Body of pancreas (tissue), 4 donors: ENCODE measurements around the gene TULP1. TPM values are rescaled to one million over a fixed set of nuclear protein-coding genes. Genes with fewer than 3 reads are reported as not detected.

Source experiments
- ATAC-seq: fragments of 150-250 bp; one replicate; pipeline ENCODE4 v1.9.1; 2016
- DNase-seq, 4 donors: peaks; one replicate each; pipeline ENCODE4 v3.0.0-alpha.2; 2019
- H3K27ac ChIP-seq, 4 donors: fragments of 200-600 bp; sonication (generic); 1 replicate in 3 of 4; 2 replicates in 1 of 4; pipeline versions ENCODE4 v1.5.1 to v1.6.1; 2016 to 2019; ENCODE audit warnings: mild to moderate bottlenecking in 1 of 4, mixed read lengths in 1 of 4, moderate library complexity in 1 of 4
- H3K27me3 ChIP-seq, 2 donors: fragments of 200-600 bp; sonication (generic); one replicate each; pipeline ENCODE4 v1.6.0; 2016; ENCODE audit warnings: mild to moderate bottlenecking in 1 of 2
- H3K36me3 ChIP-seq, 2 donors: fragments of 200-600 bp; sonication (generic); replicated peaks in 1 of 2; 2 replicates each; pipeline ENCODE4 v1.5.1; 2016; ENCODE audit warnings: low read depth in 2 of 2; ENCODE audit not compliant: insufficient read depth in 1 of 2
- H3K4me1 ChIP-seq: fragments of 200-600 bp; sonication (generic); one replicate; pipeline ENCODE4 v1.6.0; 2016
- H3K4me3 ChIP-seq, 2 donors: fragments of 200-600 bp; sonication (generic); 1 replicate in 1 of 2; 2 replicates in 1 of 2; pipeline ENCODE4 v1.5.1; 2016 to 2019
- H3K9me3 ChIP-seq, 3 donors: fragments of 200-600 bp; sonication (generic); 1 replicate in 2 of 3; 2 replicates in 1 of 3; pipeline ENCODE4 v1.5.1; 2016
- POLR2A ChIP-seq, 3 donors: fragments of 450-650 bp; IDR thresholded peaks; one replicate each; pipeline ENCODE4 v1.6.1; 2016; ENCODE audit warnings: antibody characterized with exemption in 3 of 3, mild to moderate bottlenecking in 2 of 3
- WGBS, 2 donors: methylation state at CpG; one replicate each; pipeline ENCODE4 v1.1.5; 2017; 5-methylcytosine and 5-hydroxymethylcytosine counted together
- intact Hi-C: fragments of 100-400 bp; cut with DNase I; formaldehyde crosslinking; loops from one replicate; pipeline ENCODE4 v1.15.1; 2023
- total RNA-seq, 2 donors: library from RNA; depleted of rRNA; stranded (reverse); fragments of >200 nt; gene quantifications; one replicate each; pipeline ENCODE4 v1.1.0, GENCODE V29; 2016
- TF ChIP-seq, protein P1 (sequence below), 7 experiments: fragments of 450-650 bp in 4 of 7; fragments of 200-600 bp in 3 of 7; sonication (generic) in 3 of 7; IDR thresholded peaks; one replicate each; pipeline ENCODE4 v1.5.1; 2016 to 2019; ENCODE audit warnings: antibody characterized with exemption in 7 of 7

TULP1 gene
- total RNA-seq, 2 donors from 2014 or later = not detected

DNA sequence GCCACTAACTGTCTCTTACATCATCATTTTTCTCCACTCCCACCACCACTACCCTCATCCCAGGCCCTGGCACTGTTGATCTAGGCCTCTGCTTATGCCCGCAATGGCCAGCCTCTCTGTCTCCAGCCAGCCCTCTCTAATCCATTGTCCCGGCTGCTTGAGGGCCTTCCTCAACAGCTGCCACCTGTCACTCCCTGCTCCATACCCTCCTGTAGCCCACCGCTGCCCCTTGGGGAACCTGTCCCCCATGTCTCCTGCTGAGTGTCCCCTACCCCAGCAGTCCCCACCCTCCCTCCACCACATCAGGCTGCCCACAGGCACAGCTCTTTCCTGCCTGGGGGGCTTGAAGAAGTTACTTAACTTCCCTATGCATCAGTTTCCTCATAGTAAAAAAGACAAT is 29.2 kb downstream of the TULP1 start:
- 78 to 96% methylated on average over 3 of the region's 3 CpGs for WGBS, 2 donors
- ATAC-seq (no peak), DNase-seq (no peak)
- H3K4me1 ChIP-seq = peaks cover 29% of the 10 kb centered on the region
- intact Hi-C loops = no loop called here
- H3K27me3 ChIP-seq = no peaks in the 10 kb centered on the region
- H3K36me3 ChIP-seq = no peaks in the 10 kb centered on the region
- no peak overlapping the region for H3K27ac ChIP-seq
- no peaks in the 10 kb centered on the region for H3K9me3 ChIP-seq
- TF ChIP-seq, protein P1, sequence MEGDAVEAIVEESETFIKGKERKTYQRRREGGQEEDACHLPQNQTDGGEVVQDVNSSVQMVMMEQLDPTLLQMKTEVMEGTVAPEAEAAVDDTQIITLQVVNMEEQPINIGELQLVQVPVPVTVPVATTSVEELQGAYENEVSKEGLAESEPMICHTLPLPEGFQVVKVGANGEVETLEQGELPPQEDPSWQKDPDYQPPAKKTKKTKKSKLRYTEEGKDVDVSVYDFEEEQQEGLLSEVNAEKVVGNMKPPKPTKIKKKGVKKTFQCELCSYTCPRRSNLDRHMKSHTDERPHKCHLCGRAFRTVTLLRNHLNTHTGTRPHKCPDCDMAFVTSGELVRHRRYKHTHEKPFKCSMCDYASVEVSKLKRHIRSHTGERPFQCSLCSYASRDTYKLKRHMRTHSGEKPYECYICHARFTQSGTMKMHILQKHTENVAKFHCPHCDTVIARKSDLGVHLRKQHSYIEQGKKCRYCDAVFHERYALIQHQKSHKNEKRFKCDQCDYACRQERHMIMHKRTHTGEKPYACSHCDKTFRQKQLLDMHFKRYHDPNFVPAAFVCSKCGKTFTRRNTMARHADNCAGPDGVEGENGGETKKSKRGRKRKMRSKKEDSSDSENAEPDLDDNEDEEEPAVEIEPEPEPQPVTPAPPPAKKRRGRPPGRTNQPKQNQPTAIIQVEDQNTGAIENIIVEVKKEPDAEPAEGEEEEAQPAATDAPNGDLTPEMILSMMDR (IDR thresholded peaks at IDR 0.05) = no peak
- TF ChIP-seq POLR2A (IDR thresholded peaks at IDR 0.05) = no peak
- H3K4me3 ChIP-seq = no peak overlapping the region

DNA sequence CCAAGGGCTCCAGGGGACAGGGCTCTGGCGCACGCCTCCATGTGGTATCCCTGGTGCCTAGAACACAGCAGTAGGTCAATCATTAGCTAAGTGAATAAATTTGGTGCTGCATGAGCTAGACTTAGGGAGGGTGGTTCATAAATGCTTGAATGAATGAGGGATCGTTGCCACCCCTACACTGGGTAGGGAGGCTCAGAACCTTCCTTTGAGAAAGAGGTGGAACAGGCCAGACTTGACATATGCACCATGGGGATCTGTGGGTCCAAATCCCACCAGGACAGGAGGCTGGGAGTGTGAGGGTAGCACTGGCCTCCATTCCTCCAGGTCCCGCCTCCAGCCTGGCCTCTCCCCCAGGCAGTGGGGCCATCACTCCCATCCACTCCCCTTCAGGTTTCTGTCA is 29.6 kb downstream of the TULP1 start:
- peaks cover 25% of the 10 kb centered on the region for H3K4me1 ChIP-seq
- H3K27ac ChIP-seq = no peak overlapping the region
- DNase-seq = no peak
- H3K9me3 ChIP-seq = no peaks in the 10 kb centered on the region
- no peak overlapping the region for H3K4me3 ChIP-seq
- no peak for TF ChIP-seq POLR2A (IDR thresholded peaks at IDR 0.05)
- TF ChIP-seq, protein P1 (IDR thresholded peaks at IDR 0.05) = no peak
- WGBS, 2 donors = 89 to 98% methylated on average over 4 of the region's 4 CpGs
- H3K27me3 ChIP-seq = no peaks in the 10 kb centered on the region
- no peak for ATAC-seq
- intact Hi-C loops = no loop called here
- H3K36me3 ChIP-seq = no peaks in the 10 kb centered on the region

DNA sequence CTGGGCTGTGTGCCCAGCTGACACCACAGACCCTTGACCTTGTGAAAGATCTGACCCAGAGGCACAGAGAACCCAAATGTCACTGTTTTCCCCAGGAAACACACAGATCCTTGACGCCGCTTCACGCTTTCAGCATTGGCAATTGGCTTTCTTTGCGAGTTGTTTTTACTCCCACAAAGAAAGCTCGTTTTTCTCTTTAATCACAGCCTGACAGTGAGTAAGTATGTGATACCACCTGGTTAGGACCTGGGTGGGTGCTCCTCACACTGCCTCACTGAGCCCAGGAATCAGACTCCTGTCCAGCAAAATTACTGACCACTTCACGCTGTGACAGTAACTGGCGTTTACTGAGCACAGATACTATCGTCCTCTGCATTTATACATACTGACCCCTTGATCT is 31.5 kb downstream of the TULP1 start:
- TF ChIP-seq, protein P1 (IDR thresholded peaks at IDR 0.05) = no peak
- no peak for TF ChIP-seq POLR2A (IDR thresholded peaks at IDR 0.05)
- Histone ChIP-seq H3K4me3 (no peak overlapping the region), H3K27ac (no peak overlapping the region), H3K4me1 (peaks cover 14% of the 10 kb centered on the region), H3K9me3 (no peaks in the 10 kb centered on the region), H3K27me3 (no peaks in the 10 kb centered on the region), H3K36me3 (no peaks in the 10 kb centered on the region)
- WGBS, 2 donors = 84 to 85% methylated on average over 8 of the region's 8 CpGs
- DNase-seq = no peak
- ATAC-seq = no peak
- intact Hi-C loops = no loop called here

DNA sequence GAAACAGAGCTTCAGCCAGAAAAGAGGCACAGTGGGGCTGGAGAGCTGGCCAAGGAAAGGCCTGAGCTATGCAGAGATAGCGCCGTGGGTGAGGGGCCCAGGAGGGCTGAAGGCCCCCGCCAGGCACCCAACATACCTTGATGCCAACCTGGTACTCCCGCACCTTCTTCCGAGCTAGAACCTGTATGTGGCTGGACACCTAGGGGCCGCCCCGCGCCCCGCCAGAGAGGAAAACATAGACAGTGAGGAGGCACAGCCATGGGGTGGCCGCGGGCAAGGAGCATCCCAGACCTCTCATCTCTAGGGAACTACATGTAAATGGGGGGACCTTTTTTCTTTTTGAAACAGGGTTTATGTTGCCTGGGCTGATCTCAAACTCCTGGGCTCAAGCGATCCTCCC is 32.5 kb downstream of the TULP1 start:
- peaks cover 3% of the 10 kb centered on the region for H3K4me1 ChIP-seq
- ATAC-seq (no peak), DNase-seq (no peak)
- H3K27me3 ChIP-seq = no peaks in the 10 kb centered on the region
- intact Hi-C loops = no loop called here
- H3K27ac ChIP-seq = no peak overlapping the region
- TF ChIP-seq, protein P1 (IDR thresholded peaks at IDR 0.05) = no peak
- no peak for TF ChIP-seq POLR2A (IDR thresholded peaks at IDR 0.05)
- 94 to 95% methylated on average over 9 to 12 of the region's 12 CpGs for WGBS, 2 donors
- H3K36me3 ChIP-seq = no peaks in the 10 kb centered on the region
- no peaks in the 10 kb centered on the region for H3K9me3 ChIP-seq
- H3K4me3 ChIP-seq = no peak overlapping the region

DNA sequence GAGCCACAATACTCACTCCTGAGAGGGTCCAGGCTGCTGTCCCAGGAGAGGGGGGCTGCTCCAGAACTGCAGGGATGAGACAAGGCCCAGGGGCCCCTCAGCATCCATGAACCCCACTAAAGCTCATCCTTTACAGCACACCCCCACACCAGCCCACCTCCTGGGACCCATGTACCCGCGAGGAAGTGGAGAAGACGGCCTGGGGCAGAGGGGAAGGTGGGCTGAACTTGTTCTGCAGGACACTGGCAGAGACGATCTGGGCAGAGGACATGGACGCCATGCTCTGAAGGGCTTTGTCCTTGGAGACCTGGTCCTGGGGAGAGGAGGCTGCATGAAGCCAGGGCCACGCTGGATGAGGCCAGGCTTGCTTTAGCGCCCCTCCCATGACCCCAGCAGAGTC is 34.4 kb downstream of the TULP1 start:
- Histone ChIP-seq H3K27ac (no peak overlapping the region), H3K4me1 (no peaks in the 10 kb centered on the region), H3K36me3 (no peaks in the 10 kb centered on the region), H3K4me3 (no peak overlapping the region), H3K27me3 (no peaks in the 10 kb centered on the region), H3K9me3 (no peaks in the 10 kb centered on the region)
- TF ChIP-seq, protein P1 (IDR thresholded peaks at IDR 0.05) = no peak
- no peak for TF ChIP-seq POLR2A (IDR thresholded peaks at IDR 0.05)
- no peak for DNase-seq
- ATAC-seq = no peak
- intact Hi-C loops = no loop called here
- 89 to 92% methylated on average over 7 of the region's 7 CpGs for WGBS, 2 donors
